NT2/D1 (cell line): ENCODE measurements around the gene ARHGAP21.

Experiments used
- DNase-seq: peaks from one replicate; pipeline ENCODE4 v3.0.0-alpha.2; 2011; ENCODE audit warnings: low read depth, low spot score
- H3K27me3 ChIP-seq: 2 replicates; pipeline ENCODE4 v1.6.0; 2011; ENCODE audit warnings: mild to moderate bottlenecking; ENCODE audit not compliant: insufficient read length, insufficient read depth
- H3K36me3 ChIP-seq: 2 replicates; pipeline ENCODE4 v1.6.1; 2011; ENCODE audit warnings: mild to moderate bottlenecking, low read length, mixed read lengths; ENCODE audit not compliant: insufficient read depth, insufficient read length
- H3K4me1 ChIP-seq: 2 replicates; pipeline ENCODE4 v1.5.1; 2011; ENCODE audit not compliant: insufficient read depth, insufficient read length
- H3K4me3 ChIP-seq: 2 replicates; pipeline ENCODE4 v1.5.1; 2011; ENCODE audit warnings: low read depth; ENCODE audit not compliant: insufficient read length
- H3K9ac ChIP-seq: 2 replicates; pipeline ENCODE4 v1.6.0; 2011; ENCODE audit warnings: low read depth; ENCODE audit not compliant: insufficient read length
- H3K9me3 ChIP-seq: 2 replicates; pipeline ENCODE4 v1.5.1; 2011; ENCODE audit warnings: mild to moderate bottlenecking, low read length; ENCODE audit not compliant: insufficient read depth
- SUZ12 ChIP-seq: IDR thresholded peaks from 2 replicates; pipeline ENCODE4 v1.6.1; 2011; ENCODE audit not compliant: insufficient read length, insufficient read depth; ENCODE audit errors: extremely low read depth
- YY1 ChIP-seq: IDR thresholded peaks from 2 replicates; pipeline ENCODE4 v1.6.1; 2011; ENCODE audit not compliant: insufficient read length, insufficient read depth
- ZNF274 ChIP-seq: IDR thresholded peaks from 2 replicates; pipeline ENCODE4 v1.6.1; 2011; ENCODE audit warnings: mild to moderate bottlenecking, low read depth, low read length

ARHGAP21 gene

DNA sequence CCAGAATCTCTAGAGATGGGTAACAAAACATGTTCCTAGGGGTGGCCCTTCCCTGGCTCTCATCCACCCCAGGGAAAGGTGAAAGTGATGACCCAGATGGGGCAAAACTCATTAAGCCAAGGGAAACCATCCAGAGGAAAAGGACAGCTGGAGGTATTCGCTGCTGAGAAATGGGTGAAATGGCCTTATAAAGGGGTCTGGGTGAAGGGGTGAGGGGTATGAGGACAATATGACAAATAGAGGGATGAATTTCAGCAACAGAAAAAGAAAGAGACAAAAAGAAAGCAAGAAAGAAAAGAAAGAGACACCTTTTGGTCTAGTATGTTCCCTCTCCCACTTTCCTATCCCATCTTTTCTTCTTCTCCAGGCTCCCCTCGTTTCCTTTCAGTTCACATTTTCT, 26.6 kb downstream of the ARHGAP21 start:
- H3K36me3 ChIP-seq: no peaks in the 10 kb centered on the region
- H3K9ac ChIP-seq: no peak overlapping the region
- H3K4me3 ChIP-seq: no peak overlapping the region
- no peak for TF ChIP-seq SUZ12
- TF ChIP-seq YY1: no peak
- no peak for TF ChIP-seq ZNF274
- no peaks in the 10 kb centered on the region for H3K9me3 ChIP-seq
- H3K27me3 ChIP-seq: no peaks in the 10 kb centered on the region
- DNase-seq: no peak
- no peaks in the 10 kb centered on the region for H3K4me1 ChIP-seq

- no peaks in the 10 kb centered on the region for H3K9me3 ChIP-seq
- TF ChIP-seq YY1 (no peak), SUZ12 (no peak), ZNF274 (no peak)
- no peak overlapping the region for H3K4me3 ChIP-seq
- H3K9ac ChIP-seq: no peak overlapping the region
- no peaks in the 10 kb centered on the region for H3K27me3 ChIP-seq
- no peaks in the 10 kb centered on the region for H3K36me3 ChIP-seq
- no peaks in the 10 kb centered on the region for H3K4me1 ChIP-seq
- no peak for DNase-seq
Measured at GRCh38 chr10:24695452-24695851, 28.2 kb downstream of the ARHGAP21 start.

GRCh38 chr10:24694086-24694485, 29.6 kb downstream of the ARHGAP21 start:
- no peak overlapping the region for H3K4me3 ChIP-seq
- H3K9ac ChIP-seq: no peak overlapping the region
- DNase-seq: no peak
- no peaks in the 10 kb centered on the region for H3K36me3 ChIP-seq
- TF ChIP-seq YY1 (no peak), SUZ12 (no peak), ZNF274 (no peak)
- no peaks in the 10 kb centered on the region for H3K9me3 ChIP-seq
- H3K27me3 ChIP-seq: no peaks in the 10 kb centered on the region
- H3K4me1 ChIP-seq: no peaks in the 10 kb centered on the region

DNA sequence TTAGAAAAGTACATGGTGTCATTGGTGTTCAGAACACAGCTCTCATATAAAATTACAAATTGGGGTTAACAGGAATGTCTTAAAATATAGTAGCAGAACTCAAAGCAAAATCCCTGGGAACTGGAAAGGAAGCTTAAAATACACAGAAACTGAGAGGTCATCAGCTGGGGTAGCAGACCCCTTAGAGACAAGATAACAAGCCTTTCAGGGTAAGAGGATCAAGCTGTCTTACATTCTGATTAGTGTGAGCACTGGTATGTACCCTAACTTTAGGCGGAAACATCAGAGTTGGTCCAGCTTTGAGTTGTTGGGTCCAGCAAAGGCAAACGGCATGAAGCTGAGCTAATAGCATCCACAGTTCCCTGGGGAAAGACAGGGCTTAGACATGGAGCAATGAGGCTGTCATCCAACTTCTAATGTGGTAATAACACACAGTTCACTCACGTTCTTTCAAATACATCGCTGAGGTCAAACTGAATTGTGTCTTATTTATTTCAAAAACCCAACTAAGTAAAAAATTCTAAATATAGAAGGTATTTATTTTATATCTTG, 32.6 kb downstream of the ARHGAP21 start:
- TF ChIP-seq YY1: no peak
- no peak for TF ChIP-seq SUZ12
- no peak for TF ChIP-seq ZNF274
- DNase-seq: no peak
- Histone ChIP-seq H3K9ac (no peak overlapping the region), H3K4me1 (no peaks in the 10 kb centered on the region), H3K9me3 (no peaks in the 10 kb centered on the region), H3K27me3 (no peaks in the 10 kb centered on the region), H3K4me3 (no peak overlapping the region), H3K36me3 (no peaks in the 10 kb centered on the region)

GRCh38 chr10:24685958-24686540, 37.6 kb downstream of the ARHGAP21 start:
- no peaks in the 10 kb centered on the region for H3K36me3 ChIP-seq
- TF ChIP-seq ZNF274 (no peak), SUZ12 (no peak), YY1 (no peak)
- DNase-seq: no peak
- no peaks in the 10 kb centered on the region for H3K4me1 ChIP-seq
- no peak overlapping the region for H3K4me3 ChIP-seq
- no peaks in the 10 kb centered on the region for H3K27me3 ChIP-seq
- H3K9ac ChIP-seq: no peak overlapping the region
- H3K9me3 ChIP-seq: no peaks in the 10 kb centered on the region

DNA sequence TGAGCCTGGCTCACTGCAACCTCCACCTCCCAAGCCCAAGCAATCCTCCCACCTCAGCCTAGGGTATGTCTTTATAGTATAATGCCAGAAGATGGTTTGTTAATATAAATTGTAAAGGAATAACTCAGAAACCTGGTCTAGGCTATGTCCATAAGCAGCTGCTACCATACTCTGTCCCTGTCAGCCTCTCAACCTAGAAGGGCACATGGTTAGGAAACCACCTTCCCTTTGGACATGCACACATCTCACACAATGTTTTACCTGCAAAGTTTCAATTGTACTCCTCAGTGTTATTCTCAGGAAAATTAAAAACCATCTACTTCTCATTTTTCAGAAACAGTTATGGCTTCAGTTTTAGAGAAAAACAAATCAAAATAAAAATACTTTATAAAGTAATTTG, 40.1 kb downstream of the ARHGAP21 start:
- DNase-seq: no peak
- TF ChIP-seq SUZ12 (no peak), ZNF274 (no peak), YY1 (no peak)
- Histone ChIP-seq H3K4me1 (no peaks in the 10 kb centered on the region), H3K9ac (no peak overlapping the region), H3K27me3 (no peaks in the 10 kb centered on the region), H3K4me3 (no peak overlapping the region), H3K9me3 (peaks cover 7% of the 10 kb centered on the region), H3K36me3 (no peaks in the 10 kb centered on the region)

- TF ChIP-seq ZNF274 (no peak), YY1 (no peak), SUZ12 (no peak)
- no peak overlapping the region for H3K9ac ChIP-seq
- DNase-seq: no peak
Measured at GRCh38 chr10:24681572-24682088, 42.1 kb downstream of the ARHGAP21 start.

More at GRCh38 chr10:24681572-24682088, 42.1 kb downstream of the ARHGAP21 start:
- no peak overlapping the region for H3K4me3 ChIP-seq
- H3K36me3 ChIP-seq: no peaks in the 10 kb centered on the region
- H3K4me1 ChIP-seq: no peaks in the 10 kb centered on the region
- H3K27me3 ChIP-seq: no peaks in the 10 kb centered on the region
- peaks cover 7% of the 10 kb centered on the region for H3K9me3 ChIP-seq
